Sigmoid colon (tissue), 4 donors: ENCODE measurements around the gene MYO1C.

Experiments used
- CTCF ChIP-seq, 4 experiments: fragments of 450-650 bp in 3 of 4; fragments of 200-600 bp in 1 of 4; IDR thresholded peaks; one replicate each; pipeline ENCODE4 v1.5.1; 2016 to 2019; ENCODE audit warnings: antibody characterized with exemption in 4 of 4, mild to moderate bottlenecking in 3 of 4, moderate library complexity in 2 of 4
- POLR2A ChIP-seq, 2 donors: fragments of 450-650 bp; IDR thresholded peaks; one replicate each; pipeline ENCODE4 v1.6.1; 2016; ENCODE audit warnings: antibody characterized with exemption in 2 of 2, mild to moderate bottlenecking in 2 of 2, moderate library complexity in 2 of 2
- POLR2AphosphoS5 ChIP-seq, 4 donors: sonication (generic); formaldehyde crosslinking; IDR thresholded peaks; one replicate each; pipeline ENCODE4 v1.6.1; 2017; ENCODE audit warnings: antibody characterized with exemption in 4 of 4

GRCh38 chr17:1473170-1473569, 19.3 kb downstream of the MYO1C start:
- TF ChIP-seq POLR2AphosphoS5 (IDR thresholded peaks at IDR 0.05) (no peak), CTCF (IDR thresholded peaks at IDR 0.05) (no peak), POLR2A (IDR thresholded peaks at IDR 0.05) (no peak)
